ENCODE results near the gene EPOP. TPM values are rescaled to one million over a fixed set of nuclear protein-coding genes. Genes with fewer than 3 reads are reported as not detected.
A peak's percentile ranks its signal among the peaks of the same experiment; 100 is the strongest.

The EPOP gene
- total and polyA plus RNA-seq, 3 donors from 2014 or later: 16.8 to 19.4 (median 18.6) TPM

DNA sequence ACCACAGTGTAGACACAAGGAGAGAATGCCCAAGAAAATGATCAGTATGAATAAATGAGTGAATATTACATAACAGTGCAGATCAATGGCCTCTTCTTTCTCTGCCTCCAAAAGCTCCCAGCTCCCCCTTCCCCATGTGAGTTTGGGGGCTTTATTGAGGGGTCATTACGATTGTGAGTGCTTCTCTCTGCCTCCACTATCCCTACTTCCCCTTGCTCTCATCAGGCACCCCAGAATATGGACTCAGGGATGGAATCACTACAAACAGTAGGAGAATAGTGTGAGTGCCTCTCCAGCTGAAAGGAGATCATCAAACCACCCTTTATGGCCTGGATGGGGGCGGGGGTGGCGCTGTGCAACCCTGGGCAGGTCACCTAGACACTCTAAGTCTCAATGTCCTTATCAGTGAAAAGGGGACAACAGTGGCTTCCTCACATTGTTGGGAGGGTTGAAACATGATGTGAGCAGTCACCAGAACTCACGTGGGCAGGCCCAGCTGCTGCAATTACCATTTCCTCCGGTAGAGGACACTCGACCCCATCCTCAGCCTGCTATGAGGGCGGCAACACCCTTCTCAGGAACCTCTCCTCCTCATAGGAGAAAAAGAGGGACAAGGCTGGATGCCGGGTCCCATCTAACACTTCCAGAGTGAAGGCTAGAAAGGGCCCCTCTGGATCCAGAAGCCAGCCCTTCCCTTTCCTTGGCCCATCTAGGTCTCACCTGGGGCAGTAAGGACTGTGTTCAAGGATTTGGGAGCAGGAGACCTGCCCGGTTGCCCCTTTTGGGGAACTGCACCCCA, 2.1 kb upstream of the EPOP start:
- Histone ChIP-seq H3K4me3 (no peak overlapping the region), H3K36me3 (ENCODE audit: low read depth, missing control alignments) (no peaks in the 10 kb centered on the region), H3K9me3 (no peaks in the 10 kb centered on the region), H3K27ac (no peak overlapping the region), H3K4me1 (peaks cover 28% of the 10 kb centered on the region), H3K27me3 (no peaks in the 10 kb centered on the region)
- TF ChIP-seq POLR2A (IDR thresholded peaks at IDR 0.05): no peak
- TF ChIP-seq, protein P1, sequence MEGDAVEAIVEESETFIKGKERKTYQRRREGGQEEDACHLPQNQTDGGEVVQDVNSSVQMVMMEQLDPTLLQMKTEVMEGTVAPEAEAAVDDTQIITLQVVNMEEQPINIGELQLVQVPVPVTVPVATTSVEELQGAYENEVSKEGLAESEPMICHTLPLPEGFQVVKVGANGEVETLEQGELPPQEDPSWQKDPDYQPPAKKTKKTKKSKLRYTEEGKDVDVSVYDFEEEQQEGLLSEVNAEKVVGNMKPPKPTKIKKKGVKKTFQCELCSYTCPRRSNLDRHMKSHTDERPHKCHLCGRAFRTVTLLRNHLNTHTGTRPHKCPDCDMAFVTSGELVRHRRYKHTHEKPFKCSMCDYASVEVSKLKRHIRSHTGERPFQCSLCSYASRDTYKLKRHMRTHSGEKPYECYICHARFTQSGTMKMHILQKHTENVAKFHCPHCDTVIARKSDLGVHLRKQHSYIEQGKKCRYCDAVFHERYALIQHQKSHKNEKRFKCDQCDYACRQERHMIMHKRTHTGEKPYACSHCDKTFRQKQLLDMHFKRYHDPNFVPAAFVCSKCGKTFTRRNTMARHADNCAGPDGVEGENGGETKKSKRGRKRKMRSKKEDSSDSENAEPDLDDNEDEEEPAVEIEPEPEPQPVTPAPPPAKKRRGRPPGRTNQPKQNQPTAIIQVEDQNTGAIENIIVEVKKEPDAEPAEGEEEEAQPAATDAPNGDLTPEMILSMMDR (IDR thresholded peaks at IDR 0.05): peak; percentile 90 to 95 (median 92)
- intact Hi-C loops (cut with DNase I; ENCODE audit: low total_unique reads): loop anchor here (5.0 kb wide), 1 partner anchor 55 kb away; the partner anchor contains the start of gene CISD3
- peak; percentile 91 for DNase-seq
- 21% methylated on average over 9 of the region's 9 CpGs for WGBS, 2 donors

DNA sequence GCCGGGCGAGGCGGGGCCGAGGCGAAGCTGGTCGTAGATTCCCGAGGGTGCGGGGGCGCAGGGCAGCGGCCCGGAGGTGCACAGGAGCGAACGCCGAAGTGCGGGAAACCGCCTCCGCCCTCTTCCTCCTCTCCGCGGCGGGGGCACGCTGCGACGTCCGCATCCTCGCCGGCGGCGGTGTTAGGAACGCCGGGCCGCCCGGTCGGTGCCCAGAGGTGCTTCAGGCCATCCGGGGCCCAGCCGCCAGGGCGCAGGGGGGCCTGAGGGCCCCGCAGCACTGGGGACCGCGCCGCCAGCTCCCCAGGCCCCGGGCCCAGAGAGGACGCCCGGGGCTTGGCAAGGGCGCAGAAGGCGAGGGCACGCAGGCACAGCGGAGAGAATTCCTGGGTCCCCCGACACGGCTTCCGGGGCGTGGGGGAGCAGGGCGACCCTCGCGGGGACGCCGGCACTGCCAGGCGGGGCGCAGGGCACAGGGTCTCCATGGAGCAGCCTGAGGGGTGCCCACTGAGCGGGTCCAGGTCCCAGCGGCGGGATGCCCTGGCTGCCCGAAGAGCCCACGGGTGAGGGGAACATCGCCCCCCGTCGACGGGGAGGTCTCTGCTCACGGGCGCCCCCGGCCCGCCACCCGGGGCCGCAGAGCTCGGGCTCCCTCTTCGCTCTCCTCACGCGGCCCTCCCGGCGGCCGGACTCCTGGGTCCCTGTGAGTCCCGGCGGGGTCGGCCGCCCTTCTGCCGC, 576 bp downstream of the EPOP start:
- TF ChIP-seq POLR2A (IDR thresholded peaks at IDR 0.05): no peak
- TF ChIP-seq, protein P1 (IDR thresholded peaks at IDR 0.05): no peak
- Histone ChIP-seq H3K9me3 (no peaks in the 10 kb centered on the region), H3K27ac (peak overlapping the region in 1 of 2 donors; percentile 53), H3K27me3 (no peaks in the 10 kb centered on the region), H3K4me1 (peaks cover 28% of the 10 kb centered on the region), H3K36me3 (ENCODE audit: low read depth, missing control alignments) (no peaks in the 10 kb centered on the region), H3K4me3 (peak overlapping the region; percentile 65 to 68)
- WGBS, 2 donors: 0 to 1% methylated on average over 1 to 77 of the region's 85 CpGs
- no peak for DNase-seq
- intact Hi-C loops (cut with DNase I; ENCODE audit: low total_unique reads): no loop called here

DNA sequence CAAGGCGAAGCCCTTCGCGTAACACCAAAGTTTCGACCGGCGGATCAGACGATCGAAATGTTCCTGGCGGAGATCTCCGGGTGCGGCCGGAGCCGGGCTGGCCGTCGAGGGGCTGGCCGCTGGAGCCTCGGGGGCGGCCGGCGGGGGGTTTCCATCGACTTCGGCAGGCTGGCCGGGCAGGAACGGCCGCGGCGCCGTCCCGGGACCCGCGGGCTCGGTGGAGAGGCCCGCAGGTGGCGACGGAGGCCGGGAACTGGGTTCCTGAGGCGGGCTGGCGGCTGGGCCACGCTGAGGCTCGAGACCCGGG, 1.1 kb downstream of the EPOP start:
- Histone ChIP-seq H3K9me3 (no peaks in the 10 kb centered on the region), H3K4me1 (peaks cover 28% of the 10 kb centered on the region), H3K27me3 (no peaks in the 10 kb centered on the region), H3K27ac (peak overlapping the region in 1 of 2 donors; percentile 53), H3K4me3 (peak overlapping the region; percentile 65 to 68), H3K36me3 (ENCODE audit: low read depth, missing control alignments) (no peaks in the 10 kb centered on the region)
- intact Hi-C loops (cut with DNase I; ENCODE audit: low total_unique reads): no loop called here
- no peak for DNase-seq
- TF ChIP-seq, protein P1 (IDR thresholded peaks at IDR 0.05): peak in 1 of 3 experiments; percentile 28
- no peak for TF ChIP-seq POLR2A (IDR thresholded peaks at IDR 0.05)
- WGBS, 2 donors: 0% methylated on average over 33 of the region's 41 CpGs; no CpG with 5 or more reads in 1 of the 2 donors

DNA sequence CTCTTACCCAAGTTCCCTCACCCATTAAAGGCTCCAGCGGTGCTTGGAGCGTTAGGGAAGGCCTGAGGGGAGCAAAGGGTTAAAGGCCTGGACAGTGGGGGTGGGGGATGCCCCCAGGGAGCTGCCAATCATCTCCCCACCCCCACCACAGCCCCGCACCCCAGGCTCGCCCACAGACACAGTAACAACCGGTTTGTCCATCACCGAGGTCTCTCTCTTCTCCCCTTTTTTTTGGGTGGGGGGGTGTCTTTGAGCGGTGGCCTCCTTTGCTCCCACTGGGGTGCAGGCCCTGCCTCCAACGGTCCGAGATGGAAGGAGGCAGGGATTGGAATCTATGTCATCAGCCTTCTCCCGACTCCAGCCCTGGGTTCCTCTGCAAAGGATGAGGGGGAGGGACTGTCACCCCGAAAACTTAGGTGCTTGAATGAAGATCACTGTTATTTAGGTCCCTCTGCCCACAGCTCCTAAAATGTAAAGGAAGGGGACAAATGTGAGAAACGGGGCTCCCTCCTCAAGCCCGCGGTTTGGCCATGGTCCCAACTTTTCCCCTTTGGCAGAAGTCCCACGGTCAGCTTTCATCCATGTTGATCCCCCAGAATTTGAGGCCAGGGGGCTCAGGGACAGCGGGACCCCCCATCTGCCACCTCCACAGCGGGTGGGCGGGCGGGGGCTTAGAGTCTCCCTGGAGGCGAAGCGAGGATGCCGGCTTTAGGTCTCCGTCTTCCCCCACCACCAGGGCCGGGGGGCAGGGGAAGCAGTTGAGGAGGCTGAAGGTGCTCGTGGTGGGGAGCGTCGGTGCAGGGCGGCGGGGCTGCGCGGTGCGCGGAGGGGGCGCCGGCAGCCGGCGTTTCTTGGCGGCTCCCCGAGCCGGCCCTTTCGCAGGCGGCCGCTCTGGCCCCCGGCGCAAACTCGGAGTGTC, 1.7 kb downstream of the EPOP start:
- no peaks in the 10 kb centered on the region for H3K36me3 ChIP-seq (ENCODE audit: low read depth, missing control alignments)
- no peak overlapping the region for H3K27ac ChIP-seq
- H3K9me3 ChIP-seq: no peaks in the 10 kb centered on the region
- H3K27me3 ChIP-seq: no peaks in the 10 kb centered on the region
- TF ChIP-seq, protein P1 (IDR thresholded peaks at IDR 0.05): no peak
- no peak for TF ChIP-seq POLR2A (IDR thresholded peaks at IDR 0.05)
- intact Hi-C loops (cut with DNase I; ENCODE audit: low total_unique reads): no loop called here
- WGBS, 2 donors: 21 to 35% methylated on average over 15 to 43 of the region's 46 CpGs
- DNase-seq: no peak
- H3K4me3 ChIP-seq: peak overlapping the region; percentile 65 to 68
- peaks cover 28% of the 10 kb centered on the region for H3K4me1 ChIP-seq
